ENCODE measurements around the gene ZNF805.

Gene ZNF805

DNA sequence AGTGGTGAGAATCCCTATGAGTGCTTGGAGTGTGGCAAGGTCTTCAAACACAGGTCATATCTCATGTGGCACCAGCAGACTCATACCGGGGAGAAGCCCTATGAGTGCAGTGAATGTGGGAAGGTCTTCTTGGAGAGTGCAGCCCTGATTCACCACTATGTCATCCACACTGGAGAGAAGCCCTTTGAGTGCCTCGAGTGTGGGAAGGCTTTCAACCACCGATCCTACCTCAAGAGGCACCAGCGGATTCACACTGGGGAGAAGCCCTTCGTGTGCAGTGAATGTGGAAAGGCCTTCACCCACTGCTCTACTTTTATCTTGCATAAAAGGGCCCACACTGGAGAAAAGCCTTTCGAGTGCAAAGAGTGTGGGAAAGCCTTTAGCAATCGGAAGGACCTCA, 28.3 kb upstream of the ZNF805 start:
- H3K4me3 ChIP-seq (ENCODE audit: low read length) = no peak overlapping the region
- TF ChIP-seq, protein P1, sequence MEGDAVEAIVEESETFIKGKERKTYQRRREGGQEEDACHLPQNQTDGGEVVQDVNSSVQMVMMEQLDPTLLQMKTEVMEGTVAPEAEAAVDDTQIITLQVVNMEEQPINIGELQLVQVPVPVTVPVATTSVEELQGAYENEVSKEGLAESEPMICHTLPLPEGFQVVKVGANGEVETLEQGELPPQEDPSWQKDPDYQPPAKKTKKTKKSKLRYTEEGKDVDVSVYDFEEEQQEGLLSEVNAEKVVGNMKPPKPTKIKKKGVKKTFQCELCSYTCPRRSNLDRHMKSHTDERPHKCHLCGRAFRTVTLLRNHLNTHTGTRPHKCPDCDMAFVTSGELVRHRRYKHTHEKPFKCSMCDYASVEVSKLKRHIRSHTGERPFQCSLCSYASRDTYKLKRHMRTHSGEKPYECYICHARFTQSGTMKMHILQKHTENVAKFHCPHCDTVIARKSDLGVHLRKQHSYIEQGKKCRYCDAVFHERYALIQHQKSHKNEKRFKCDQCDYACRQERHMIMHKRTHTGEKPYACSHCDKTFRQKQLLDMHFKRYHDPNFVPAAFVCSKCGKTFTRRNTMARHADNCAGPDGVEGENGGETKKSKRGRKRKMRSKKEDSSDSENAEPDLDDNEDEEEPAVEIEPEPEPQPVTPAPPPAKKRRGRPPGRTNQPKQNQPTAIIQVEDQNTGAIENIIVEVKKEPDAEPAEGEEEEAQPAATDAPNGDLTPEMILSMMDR (IDR thresholded peaks at IDR 0.05; ENCODE audit: insufficient read depth, low read depth, low read length, missing control alignments) = no peak
- peak; percentile 14 for DNase-seq (ENCODE audit: low read depth)

DNA sequence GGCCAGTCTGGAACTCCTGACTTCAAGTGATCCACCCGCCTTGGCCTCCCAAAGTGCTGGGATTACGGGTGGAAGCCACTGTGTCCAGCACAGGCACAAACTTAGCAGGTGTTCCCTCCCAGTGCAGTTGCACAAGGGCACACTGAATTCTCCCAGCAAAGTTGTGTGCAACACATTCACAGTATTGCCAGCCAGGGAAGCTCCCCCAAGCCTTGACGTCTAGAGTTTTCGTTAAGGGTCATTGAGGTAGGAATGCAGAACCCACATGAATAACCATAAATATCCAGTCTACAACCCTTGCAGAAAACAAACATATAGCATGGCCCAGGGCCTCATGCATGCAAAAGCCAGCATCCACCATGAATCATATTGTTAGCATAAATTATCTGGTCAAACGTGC, 12.9 kb upstream of the ZNF805 start:
- no peak overlapping the region for H3K4me3 ChIP-seq (ENCODE audit: low read length)
- DNase-seq (ENCODE audit: low read depth) = no peak
- TF ChIP-seq, protein P1 (IDR thresholded peaks at IDR 0.05; ENCODE audit: insufficient read depth, low read depth, low read length, missing control alignments) = no peak

DNA sequence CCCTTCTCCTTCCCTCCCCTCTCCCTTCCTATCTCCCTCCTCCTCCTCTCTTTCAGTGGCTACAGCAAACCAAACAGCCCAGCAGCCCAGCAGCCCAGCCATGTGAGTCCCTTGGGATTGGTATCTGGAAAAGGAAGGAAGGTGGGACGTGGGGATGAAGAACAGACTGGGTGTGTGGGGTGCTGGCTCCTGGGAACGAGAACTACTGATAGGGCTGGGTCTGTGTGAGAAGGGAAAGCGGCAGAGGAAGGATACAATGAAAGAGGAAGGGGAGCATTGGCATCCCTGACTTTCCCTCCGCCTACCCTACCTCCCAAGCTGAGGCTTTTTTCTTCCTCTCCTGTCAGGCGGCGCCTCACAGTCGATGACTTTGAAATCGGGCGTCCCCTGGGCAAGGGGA, 8.7 kb upstream of the ZNF805 start:
- DNase-seq (ENCODE audit: low read depth) = no peak
- H3K4me3 ChIP-seq (ENCODE audit: low read length) = no peak overlapping the region
- TF ChIP-seq, protein P1 (IDR thresholded peaks at IDR 0.05; ENCODE audit: insufficient read depth, low read depth, low read length, missing control alignments) = no peak

DNA sequence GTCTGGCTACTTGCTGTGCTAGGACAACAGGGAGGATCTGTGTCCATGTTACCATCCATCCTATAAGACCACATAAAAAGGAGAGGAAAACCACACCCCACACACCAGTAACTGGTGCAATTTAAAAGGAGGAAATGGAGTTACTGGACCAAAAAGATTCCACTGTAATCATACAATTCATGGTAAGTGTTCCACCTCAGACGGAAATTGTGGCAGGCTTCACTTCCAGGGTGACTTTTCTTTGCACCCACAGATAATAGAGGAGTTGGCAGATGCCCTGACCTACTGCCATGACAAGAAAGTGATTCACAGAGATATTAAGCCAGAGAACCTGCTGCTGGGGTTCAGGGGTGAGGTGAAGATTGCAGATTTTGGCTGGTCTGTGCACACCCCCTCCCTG, 7.2 kb upstream of the ZNF805 start:
- no peak for DNase-seq (ENCODE audit: low read depth)
- TF ChIP-seq, protein P1 (IDR thresholded peaks at IDR 0.05; ENCODE audit: insufficient read depth, low read depth, low read length, missing control alignments) = no peak
- H3K4me3 ChIP-seq (ENCODE audit: low read length) = no peak overlapping the region

DNA sequence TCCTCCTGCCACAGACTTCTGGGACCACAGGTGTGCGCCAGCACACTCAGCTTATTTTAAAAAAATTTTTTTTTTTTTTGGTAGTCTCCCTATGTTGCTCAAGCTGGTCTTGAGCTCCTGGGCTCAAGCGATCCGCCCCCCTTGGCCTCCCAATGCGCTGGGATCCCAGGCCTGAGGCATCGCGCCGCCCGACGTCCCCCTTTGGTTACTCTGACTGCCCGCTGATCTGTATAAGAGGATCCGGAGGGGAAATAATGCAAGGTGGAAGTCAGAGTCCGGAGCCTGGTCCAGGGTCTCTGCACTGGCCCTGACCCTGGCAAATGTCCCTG, 486 bp upstream of the ZNF805 start:
- TF ChIP-seq, protein P1 (IDR thresholded peaks at IDR 0.05; ENCODE audit: insufficient read depth, low read depth, low read length, missing control alignments) = no peak
- DNase-seq (ENCODE audit: low read depth) = no peak
- H3K4me3 ChIP-seq (ENCODE audit: low read length) = peak overlapping the region; percentile 85

DNA sequence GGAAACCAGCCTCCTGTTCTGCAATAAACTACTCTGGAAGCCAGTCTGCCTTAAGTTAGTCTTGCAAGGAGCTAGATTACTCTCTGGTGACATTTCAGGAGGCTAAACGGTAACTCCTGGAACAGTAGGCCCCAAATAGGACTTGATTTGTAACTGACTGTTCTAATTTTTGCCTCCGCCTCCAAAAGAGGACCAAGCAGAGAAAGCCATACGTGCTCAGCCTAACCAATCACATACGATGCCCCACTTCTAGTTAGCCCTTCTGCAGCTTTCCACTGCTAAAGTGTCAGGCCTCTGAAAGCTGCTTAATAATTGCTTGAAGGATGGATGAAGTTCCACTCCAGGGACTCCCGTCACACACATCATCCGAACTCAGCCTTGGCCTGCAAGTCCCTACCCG, 744 bp downstream of the ZNF805 start:
- TF ChIP-seq, protein P1 (IDR thresholded peaks at IDR 0.05; ENCODE audit: insufficient read depth, low read depth, low read length, missing control alignments) = no peak
- peak; percentile 23 for DNase-seq (ENCODE audit: low read depth)
- H3K4me3 ChIP-seq (ENCODE audit: low read length) = peak overlapping the region; percentile 85

DNA sequence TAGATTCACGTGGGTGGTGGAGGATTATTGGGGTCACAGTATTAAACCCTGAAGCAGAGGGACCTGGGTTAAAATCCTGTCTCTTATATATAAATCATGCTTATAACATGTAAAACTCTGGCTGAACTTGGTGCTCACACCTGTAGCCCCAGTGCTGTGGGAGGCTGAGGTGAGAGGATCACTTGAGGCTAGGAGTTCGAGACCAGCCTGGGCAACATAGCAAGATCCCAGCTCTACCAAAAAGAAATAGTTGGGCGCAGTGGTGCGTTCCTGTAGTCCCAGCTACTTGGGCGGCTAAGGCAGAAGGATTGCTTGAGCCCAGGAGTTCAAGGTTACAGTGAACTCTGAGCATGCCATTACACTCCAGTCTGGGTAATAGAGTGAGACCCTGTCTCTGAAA, 2.4 kb downstream of the ZNF805 start:
- TF ChIP-seq, protein P1 (IDR thresholded peaks at IDR 0.05; ENCODE audit: insufficient read depth, low read depth, low read length, missing control alignments) = no peak
- H3K4me3 ChIP-seq (ENCODE audit: low read length) = no peak overlapping the region
- no peak for DNase-seq (ENCODE audit: low read depth)
